CD4-positive, alpha-beta T cell treated with Interleukin-1 beta for 1 hour (primary cell): ENCODE measurements around the gene MRPL19.
"Not testable (repeated sequence)": the region's sequence is repeated elsewhere in the genome, so short reads cannot be mapped to it uniquely, and the experiment has no call there.

ENCODE experiments used
- DNase-seq, 2 donors: peaks; one replicate each; pipeline ENCODE4 v3.0.0-alpha.2; 2020 to 2022

Gene MRPL19

DNA sequence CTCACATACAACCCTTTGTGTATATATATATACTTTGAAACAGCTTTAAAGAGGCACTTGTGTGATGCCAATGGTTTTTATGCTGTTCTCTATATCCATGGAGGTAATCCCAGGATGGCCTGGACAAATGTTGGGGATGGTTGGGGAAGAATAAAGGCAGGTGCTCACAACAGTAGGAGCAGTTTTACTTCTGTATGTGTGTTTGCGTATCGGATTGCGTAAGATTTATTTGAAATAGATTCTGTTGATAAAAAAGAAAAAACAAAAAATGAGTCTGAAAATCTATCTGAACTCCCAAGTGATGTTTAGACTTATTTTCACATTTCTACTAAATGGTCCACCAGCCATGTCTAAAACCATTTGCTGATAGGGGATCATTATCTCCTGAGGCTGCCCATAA is 29.3 kb downstream of the MRPL19 start:
- no peak for DNase-seq

DNA sequence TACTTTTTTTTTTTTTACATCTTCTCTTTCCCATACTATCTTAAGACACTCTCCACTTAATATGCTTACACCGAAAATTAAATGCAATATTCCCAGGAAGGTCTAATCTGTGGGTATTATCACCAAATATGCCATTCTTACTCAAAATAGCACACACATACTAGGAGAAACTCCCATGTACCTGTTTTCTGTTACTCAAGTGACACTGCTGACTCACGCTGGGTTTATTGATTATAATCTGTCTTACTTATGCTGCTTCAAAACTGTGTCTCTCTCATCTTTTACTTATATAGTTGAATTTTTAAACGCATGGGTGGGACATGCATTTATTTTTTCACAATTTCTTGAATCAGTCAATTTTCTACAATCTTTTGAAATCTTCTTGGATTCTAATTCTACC is 29.9 kb downstream of the MRPL19 start:
- no peak for DNase-seq

DNA sequence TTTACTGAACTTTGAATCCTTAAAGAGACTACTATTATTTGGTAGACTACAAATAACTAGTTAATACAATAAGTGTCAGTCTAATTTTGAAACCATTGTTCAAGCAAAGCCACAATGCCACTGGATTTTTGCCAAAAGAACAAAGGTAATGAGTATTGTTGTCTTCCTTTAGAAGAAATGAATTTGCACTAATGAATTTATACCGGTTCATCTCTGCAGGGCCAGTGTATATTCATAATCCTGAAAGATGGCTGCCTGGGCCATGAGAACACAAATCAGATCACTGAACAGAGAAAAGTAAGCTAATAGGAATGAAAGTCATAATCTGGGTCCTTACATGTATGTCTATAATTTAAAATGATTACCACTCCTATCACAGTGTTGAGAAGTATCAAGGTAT is 33.0 kb downstream of the MRPL19 start:
- DNase-seq: no peak

DNA sequence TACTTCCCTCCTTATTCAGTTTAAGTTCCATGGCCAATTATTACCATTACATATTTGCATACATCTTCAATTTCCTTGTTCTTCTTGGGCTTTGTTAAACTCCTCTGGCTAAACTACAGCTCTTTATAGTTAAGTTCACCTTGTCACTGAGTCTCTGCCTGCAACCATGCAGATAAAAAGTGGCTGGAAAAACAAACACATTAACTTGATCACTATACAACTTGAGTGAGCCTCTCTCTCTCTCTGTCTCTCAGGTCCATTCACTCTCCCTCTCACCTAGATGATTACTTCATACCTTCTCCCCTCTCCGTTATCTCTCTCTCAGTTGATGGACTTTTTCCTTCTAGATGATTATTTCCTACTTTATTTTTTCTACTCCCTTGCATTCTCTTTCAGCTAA is 33.8 kb downstream of the MRPL19 start:
- no peak for DNase-seq

- not testable (repeated sequence) for DNase-seq
These were observed 36.8 kb downstream of the MRPL19 start for GRCh38 chr2:75683430-75683829.

- no peak for DNase-seq
These were observed 41.6 kb downstream of the MRPL19 start for GRCh38 chr2:75688196-75688595.

DNA sequence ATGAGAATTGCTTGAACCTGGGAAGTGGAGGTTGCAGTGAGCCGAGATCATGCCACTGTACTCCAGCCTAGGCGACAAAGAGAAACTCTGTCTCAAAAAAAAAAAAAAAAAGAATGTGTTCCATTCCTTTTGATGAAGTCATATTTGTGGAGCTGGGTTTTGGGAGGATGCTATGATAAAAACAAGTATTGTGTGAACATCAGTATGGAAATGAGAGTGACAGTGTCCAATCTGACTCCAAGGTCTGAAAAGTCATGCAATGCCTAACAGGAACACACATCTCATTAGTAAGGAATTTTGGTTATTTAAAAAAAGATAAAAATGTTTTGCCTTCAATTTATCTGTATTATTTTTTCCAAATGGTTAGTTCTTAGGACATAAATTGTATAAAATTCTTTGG is 52.3 kb downstream of the MRPL19 start:
- no peak for DNase-seq

DNA sequence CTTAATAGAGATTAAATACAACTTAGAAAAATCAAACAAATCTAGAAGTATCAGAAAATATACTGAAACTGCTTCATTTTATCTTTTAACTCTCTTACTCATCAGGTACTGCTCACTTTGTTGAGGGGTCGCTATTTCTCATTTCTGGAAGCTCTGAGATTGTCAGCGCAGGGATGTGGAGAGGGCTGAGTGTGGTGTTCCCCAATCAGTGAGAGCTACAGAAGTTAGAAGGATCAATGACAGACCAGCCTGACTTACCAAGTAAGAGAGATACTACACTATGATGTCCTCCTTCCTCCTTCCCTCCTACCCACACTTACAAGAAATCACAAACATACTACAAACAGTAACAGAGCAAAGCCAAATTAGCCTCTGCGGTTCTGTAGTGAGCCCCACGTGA is 56.0 kb downstream of the MRPL19 start:
- DNase-seq: no peak

GRCh38 chr2:75703589-75704287 is 57.2 kb downstream of the MRPL19 start:
- no peak for DNase-seq

DNA sequence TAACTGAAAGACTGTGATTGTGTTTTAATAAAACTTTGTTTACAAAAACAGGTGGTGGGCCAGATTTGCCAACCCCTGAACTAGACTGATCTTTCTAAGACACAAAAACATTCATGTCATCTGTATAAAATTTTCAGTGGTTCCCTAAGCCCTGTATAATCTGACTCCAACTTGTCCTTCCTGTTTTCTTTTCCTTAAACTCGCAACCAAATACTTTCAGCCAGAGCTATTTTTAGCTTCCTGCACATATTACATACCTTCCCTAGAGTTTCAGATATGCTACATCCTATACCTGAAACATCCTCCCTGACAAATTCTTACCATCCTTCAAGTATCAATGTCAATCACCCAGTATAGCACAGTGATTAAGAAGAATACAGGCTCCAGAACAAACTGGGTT is 59.3 kb downstream of the MRPL19 start:
- DNase-seq: no peak

GRCh38 chr2:75707901-75708300 is 61.3 kb downstream of the MRPL19 start:
- no peak for DNase-seq

GRCh38 chr2:75709297-75709696 is 62.7 kb downstream of the MRPL19 start:
- DNase-seq: no peak

GRCh38 chr2:75710220-75710576 is 63.6 kb downstream of the MRPL19 start:
- DNase-seq: no peak

DNA sequence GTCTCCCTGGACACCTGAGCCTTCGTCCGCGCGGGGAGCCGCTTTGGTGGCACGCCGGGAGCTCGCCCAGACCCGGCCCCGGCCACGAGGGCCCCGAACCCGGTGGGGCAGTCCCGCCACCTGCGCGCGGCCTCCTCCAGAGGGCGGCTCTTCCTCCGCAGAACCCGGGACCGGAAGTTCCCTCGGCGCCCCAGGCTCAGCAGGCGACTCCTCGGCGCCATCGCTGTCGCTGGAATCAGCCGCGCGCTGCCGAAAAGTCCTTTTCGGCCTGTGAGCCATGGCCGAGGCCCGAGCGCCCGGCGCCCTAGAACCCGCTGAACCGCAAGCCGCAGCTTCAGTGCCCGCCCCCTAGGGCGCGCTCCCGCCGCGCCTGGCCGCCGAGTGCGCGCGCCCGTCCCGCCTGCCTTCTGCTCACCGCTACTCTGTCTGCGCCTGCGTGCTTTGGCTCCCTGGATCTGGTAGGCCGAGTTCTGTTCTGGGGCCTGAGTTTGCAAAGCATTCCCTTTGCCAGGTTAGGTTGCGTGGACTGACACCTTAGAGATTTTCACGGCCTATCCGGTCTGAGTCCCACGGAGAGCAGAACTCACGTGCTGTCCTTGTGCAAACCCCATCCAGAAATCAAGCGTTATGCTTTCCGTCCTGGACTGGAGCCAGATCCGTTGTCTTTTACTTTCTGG is 64.1 kb downstream of the MRPL19 start, which contains the start of gene GCFC2:
TSS of gene GCFC2 (minus strand) at position 339 of the 677 bp plus-strand sequence. CDS start at position 279, 60 bp downstream.
- DNase-seq: peak; percentile 86 to 88

DNA sequence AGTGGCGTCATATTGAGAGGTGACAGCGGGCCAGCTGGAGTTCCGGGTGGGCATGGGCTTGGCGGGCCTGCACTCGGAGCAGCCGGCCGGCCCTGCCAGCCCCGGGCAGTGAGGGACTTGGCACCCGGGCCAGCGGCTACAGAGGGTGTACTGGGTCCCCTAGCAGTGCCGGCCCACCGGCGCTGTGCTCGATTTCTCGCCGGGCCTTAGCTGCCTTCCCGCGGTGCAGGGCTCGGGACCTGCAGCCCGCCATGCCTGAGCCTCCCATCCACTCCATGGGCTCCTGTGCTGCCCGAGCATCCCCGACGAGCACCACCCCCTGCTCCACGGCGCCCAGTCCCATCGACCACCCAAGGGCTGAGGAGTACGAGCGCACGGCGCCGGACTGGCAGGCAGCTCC is 65.0 kb downstream of the MRPL19 start:
- not testable (repeated sequence) for DNase-seq

DNA sequence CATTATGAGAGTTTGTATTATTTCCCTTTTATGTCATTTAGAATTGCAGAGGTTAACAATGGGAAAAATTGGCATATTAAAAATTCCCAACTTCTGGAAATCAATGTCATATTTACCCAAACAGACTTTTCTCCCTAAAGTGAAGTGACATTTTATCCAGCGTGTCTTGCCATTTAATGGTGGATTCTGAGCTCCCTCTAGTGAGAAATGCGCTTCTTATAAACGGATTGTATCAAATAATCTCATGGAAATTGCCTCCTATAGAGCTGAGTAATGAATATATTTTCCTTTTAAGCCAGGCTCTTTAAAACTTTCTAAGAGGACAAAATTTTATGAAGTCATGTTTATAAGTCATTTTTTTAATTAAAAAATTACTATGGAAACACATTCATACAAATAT is 69.8 kb downstream of the MRPL19 start:
- DNase-seq: no peak

DNA sequence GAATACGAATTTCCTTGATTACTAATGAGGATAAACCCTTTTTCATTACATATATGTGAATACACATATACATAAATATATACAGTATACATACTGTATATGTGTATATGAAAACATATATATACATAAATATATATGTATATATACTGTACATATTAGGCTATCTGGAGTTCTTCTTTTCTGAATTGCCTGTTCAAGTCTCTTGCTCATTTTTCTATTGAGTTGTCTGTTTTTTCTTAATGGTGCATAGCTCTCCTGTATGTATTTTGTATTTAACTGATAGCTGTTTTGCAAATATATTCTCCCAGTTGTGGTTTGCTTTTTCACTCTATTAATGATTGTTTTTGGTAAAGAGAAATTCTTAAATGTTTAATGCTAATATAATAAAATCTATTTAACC is 73.0 kb downstream of the MRPL19 start:
- DNase-seq: no peak

DNA sequence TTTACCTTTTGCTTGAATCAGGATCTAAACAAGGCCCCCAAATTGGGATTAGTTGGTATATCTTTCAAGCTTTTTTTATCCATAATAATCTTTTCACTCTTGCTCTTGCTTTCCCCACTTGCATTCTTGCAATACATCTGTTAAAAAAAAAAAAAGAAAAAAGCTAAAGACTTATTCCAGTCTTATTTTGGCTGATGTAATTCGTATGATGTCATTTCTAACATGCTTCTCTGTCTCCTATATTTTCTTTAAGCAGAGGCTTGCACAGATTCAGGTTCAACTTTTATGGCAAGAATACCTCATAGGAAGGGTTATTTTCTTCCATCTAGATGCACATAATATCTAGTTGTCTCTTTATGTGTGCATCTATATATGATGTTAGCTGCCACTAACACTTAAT is 73.9 kb downstream of the MRPL19 start:
- no peak for DNase-seq

GRCh38 chr2:75722687-75723086 is 76.1 kb downstream of the MRPL19 start:
- DNase-seq: no peak

DNA sequence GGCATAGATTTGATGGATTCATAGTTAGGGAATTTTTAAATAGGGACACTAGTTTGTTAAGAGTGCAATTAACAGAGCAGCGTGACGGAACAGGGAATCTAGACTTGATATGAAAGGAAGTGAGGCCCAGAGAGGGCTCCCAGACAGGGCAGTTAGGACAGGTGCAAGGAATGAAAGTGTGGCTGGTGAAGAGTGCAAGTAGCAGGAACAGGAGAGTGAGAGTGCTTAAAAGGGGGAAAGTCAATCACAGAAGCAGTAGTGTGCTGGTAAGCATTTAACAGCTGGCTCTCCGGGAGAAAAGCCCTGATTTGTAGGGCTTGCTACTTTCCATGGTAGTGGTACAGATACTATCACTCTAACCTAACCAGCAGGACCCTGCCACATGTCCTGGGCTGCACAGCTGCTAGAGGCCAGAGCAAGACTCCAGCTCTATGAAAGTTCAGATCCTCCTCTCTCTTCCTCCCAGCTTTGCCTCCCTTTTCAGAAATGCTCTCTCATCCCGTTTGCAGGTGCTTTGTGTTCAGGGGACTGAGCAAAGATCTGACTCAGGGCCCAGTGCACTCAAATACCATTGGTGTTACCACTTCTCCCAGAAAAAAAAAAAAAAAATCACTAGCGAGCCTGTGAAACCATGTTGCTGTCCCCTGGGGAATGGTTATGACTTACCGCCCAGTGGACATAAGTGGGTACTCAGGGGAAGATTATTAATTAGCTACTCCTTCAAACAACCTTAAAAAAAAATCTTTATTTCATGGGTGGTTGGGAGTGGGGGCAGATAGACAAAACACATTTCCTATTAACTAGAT is 82.2 kb downstream of the MRPL19 start:
- DNase-seq: no peak

GRCh38 chr2:75729861-75730260 is 83.3 kb downstream of the MRPL19 start:
- DNase-seq: no peak

DNA sequence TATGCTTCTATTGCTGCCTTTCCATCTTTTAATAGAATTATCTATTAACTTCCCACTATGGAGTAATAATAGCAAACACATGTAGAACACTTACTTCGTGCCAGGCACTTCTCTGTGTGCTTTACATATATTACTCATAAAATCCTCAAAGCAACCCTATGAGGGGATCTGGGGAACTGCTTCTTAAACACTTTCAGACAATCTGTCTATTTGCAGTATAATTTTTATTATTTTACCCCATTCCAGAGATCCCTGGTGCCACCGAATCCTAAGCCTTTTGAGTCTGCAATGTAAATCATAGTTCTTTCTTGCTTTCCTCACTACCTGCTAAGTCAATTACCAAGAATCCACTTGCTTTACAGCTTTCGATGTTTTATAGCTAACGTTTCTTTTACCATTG is 89.7 kb downstream of the MRPL19 start:
- no peak for DNase-seq

DNA sequence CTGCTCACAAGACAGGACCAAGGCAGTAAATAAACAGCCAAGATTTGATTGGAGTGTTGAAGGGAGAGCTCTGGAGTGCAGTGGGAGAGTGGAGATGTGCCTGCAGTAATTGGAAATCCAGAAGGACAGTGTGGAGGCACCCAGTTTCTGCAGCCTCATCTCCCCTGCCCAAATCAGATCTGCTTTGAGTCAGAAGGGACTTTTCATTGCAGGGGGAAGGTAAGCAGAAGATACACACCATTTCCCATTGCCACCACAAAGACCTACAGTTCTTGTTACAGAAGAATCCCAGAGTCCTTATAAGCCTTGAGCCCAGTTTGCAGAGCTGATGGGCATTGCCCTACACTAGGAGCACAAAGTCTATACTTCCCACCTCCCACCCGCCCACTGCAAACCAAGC is 91.4 kb downstream of the MRPL19 start:
- DNase-seq: no peak
